ENCODE data around the gene UGGT2.

- TF ChIP-seq POLR2A (IDR thresholded peaks at IDR 0.05; ENCODE audit: low read depth, low read length) (no peak), POLR2AphosphoS5 (IDR thresholded peaks at IDR 0.05; ENCODE audit: low read depth, low read length) (no peak), TAF1 (IDR thresholded peaks at IDR 0.05; ENCODE audit: low read depth, low read length) (no peak)
Observed at GRCh38 chr13:96086736-96087135, 33.5 kb upstream of the UGGT2 start.
